HG03139 (cell line): ENCODE data around the gene ARF6.
"Not testable (repeated sequence)": the region's sequence is repeated elsewhere in the genome, so short reads cannot be mapped to it uniquely, and the experiment has no call there.

Experiments used
- ATAC-seq: cut with Tn5 transposase; IDR thresholded peaks from one replicate; pipeline ENCODE4 v1.9.1; 2021; ENCODE audit not compliant: unreplicated experiment

Gene ARF6

DNA sequence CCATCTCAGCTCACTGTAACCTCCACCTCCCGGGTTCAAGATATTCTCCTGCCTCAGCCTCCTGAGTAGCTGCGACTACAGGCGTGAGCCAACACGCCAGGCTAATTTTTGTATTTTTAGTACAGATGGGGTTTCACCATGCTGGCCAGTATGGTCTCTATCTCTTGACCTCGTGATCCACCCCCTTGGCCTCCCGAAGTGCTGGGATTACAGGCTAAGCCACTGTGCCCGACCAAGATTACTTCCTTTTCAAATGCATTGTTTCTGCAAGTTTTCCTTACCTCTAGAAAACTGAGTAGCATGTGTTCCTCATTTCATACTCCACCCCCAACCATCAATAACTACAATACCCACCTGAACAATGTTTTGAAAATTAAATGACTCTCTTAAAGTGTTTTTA lies 13.1 kb downstream of the ARF6 start:
- ATAC-seq, result no peak

DNA sequence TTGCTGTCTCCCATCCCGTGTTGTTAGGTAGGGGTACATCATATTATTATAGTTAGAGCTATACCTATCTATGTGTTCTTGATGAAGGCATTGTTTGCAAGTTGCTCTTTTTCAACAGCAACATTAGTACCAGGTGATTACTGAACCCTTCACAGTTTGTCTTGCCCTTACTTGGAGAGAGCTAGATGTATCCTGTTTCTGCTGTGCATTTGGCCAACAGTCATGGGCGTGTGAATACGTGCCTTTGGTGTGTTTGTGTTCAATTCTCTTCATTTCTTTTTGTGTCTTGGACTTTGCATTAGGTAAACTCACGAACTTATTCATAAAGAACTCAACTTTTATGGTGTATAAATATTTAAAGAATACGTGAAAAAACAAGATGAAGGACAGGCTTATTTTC lies 14.3 kb downstream of the ARF6 start:
- ATAC-seq, result no peak

DNA sequence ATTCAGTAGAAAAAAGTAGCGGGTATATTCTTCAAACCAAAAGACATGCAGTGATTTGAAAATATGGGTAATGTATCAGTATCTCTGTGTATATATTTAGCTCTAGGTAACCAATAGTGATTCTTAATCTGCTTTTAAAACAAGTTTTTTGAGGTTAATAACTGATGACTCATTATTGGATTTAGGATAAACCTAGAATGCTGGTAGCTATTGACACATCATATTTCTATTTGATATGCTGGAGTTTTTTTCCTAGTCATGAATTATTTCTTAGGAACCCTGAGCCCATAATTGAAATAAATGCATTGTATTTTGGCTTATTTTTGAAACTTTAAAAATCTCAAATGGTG lies 15.5 kb downstream of the ARF6 start:
- ATAC-seq, result no peak

DNA sequence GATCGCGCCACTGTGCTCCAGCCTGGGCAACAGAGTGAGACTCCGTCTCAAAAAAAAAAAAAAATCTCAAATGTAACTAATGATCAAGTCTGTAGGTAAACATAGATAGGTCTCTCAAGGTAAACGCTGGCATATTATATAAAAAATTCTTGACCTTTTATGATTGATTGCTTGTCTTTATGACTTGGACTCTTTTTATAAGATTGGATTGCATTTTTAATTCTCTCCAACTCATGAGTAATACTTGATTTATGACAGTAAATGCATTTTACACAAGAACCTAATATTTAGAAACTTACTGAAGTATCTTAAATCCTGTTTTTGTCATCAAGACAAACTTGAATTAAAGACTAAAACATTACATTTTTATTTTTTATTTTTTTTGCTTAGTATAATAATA lies 16.1 kb downstream of the ARF6 start:
- ATAC-seq, result no peak

DNA sequence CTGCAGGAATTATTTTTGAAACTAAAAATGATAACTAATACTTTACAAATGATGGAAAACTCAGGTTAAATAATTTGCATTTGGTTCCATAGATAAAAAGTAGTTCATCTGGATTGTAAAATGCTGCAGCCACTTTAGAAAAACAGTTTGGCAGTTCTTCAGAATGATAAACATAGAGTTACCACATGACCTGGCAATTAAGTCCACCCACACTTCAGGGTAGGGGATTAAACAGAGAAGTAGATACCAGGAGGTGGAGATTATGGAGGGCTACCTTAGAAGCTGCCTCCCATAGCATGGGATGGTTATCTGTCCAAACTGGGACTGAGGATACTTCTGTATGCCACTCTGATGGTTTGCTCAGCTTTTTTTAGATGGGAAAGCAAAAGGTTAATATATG lies 22.2 kb downstream of the ARF6 start:
- ATAC-seq, result no peak

DNA sequence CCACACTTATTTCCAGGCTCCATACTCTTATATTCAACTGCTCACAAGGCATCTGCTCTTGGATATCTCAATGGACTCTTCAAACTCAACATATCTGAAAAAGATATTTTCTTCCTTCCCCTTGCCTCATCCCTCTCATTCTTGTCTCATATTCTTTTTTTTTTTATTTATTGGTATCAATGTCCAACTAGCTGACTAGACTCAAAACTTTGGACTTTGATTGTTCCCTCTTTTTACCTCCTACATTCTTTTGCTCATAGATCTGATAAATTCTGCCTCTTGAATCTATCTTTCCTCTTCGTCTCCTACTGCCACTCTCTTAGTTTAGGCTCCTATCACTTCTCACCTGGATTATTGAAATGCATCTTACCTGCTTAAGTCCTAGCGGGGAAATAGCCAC lies 25.8 kb downstream of the ARF6 start:
- no peak for ATAC-seq

DNA sequence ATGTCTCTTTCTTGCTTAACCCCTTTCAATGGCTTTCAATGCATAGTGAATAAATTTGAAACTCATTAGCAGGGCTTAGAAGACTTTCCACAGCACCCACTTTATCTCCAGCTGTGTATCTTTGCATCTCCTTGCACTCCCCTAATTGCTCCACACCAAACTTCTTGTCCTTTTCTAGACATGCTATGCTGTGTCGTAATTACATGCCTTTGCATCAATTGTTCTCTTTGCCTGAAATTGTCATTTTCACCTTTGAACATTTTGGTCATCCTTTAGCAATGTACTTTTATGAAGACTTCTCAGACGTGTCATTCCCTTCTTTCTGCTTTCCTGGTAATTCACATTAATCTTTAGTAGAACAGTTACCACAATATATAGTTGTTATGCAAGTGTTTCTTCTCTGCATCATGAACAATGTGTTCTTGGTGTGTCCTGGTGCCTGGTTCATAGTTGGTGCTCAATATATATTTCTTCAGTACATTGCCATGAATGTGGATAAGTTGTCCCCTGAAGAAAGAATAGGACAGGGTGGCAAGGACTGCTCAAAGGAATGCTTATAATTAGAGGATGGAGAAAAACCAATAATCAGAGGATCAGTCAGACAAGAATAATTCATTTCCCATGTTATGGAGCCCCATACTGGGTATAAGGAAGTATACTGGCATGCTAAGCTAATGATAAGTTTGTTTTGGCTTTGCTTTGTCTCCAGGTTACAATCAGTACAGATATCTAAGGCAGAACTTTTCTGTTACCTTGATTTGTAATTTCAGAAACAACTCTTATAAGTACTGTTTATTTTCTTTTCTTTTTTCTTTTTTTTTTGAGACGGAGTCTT lies 27.2 kb downstream of the ARF6 start:
- no peak for ATAC-seq

DNA sequence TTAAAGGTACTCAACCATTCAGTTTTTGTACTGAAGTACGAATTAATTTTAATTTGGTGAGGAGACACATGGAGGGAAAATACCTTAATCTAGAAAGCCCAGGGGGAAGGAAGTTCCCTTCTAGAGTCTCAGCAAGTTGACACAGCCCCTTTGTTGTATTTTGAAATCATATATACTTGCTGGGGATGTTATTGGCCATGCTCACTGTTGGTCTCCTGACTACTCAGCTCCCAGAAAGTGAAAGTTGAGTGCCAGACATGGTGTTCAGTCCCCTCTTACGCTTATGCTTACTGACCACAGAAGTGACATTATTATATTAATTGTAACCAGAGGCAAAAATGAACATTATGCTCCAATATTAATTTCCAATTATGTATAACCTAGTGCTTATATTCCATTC lies 28.1 kb downstream of the ARF6 start:
- ATAC-seq, result no peak

DNA sequence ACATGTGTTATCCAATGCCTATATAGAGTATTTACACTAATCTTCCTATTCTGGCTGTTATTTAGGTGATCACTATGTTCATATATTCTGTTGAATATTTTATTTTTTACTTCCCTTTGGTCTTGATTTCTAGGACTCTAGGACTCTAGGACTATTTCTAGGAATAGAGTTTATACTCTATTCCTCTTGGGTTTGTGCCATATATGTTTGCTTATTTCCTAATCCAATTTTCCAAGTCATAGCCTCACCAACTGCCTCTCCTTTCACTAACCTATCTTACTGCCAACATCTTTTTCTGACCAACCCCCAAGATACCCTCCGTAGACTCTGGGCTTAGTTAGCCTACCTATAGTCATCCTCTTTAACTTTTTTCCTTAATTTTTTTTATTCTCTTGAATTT lies 28.5 kb downstream of the ARF6 start:
- ATAC-seq, result no peak

DNA sequence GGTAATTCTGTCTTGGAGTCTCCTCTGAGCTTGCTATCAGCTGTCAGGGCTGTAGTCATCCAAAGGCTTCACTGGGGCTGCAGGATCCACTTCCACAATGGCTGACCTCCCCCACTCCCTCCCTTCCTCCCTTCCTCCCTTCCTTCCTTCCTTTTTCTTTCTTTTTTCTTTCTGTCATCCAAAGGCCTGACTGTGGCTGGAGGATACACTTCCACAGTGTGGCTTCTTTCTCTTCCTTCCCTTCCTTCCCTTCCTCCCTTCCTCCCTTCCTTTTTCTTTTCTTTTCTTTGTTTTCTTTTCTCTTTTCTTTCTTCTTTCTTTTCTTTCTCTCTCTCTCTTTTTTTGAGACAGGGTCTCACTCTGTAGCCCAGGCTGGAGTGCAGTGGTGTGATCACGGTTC lies 30.6 kb downstream of the ARF6 start:
- ATAC-seq, result no peak

DNA sequence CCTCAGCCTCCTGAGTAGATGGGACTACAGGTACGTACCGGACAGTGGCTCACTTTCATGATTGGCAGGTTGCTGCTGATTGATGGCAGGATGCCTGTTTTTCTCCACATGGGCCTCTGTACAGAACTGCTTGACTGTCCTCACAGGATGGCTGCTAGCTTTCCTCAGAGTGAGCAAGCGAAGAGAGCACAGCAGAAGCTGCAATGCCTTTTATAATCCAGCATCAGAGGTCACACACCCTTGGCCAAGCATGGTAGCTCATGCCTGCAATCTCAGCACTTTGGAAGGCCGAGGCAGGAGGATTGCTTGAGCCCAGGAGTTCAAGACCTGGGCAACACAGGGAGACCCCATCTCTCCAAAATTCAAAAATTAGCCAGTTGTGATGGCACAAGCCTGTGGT lies 31.0 kb downstream of the ARF6 start:
- no peak for ATAC-seq

DNA sequence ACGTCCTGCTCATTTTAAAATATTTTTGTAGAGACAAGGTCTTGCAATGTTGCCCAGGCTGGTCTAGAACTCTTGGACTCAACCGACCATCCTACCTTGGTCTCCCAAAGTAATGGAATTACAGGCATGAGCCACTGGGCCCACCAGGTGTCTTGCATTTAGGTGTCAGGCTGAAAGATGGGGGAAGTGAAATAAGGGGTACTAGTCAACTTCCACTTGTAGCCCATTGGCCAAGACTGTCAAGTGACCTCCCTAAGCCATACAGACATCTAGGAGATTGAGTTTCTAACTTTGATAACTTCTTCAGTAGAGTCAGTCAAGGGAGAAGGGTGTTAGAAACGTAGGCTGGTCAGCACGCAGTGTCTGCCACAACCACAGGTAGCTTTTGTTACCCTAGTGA lies 32.0 kb downstream of the ARF6 start:
- ATAC-seq, result no peak

DNA sequence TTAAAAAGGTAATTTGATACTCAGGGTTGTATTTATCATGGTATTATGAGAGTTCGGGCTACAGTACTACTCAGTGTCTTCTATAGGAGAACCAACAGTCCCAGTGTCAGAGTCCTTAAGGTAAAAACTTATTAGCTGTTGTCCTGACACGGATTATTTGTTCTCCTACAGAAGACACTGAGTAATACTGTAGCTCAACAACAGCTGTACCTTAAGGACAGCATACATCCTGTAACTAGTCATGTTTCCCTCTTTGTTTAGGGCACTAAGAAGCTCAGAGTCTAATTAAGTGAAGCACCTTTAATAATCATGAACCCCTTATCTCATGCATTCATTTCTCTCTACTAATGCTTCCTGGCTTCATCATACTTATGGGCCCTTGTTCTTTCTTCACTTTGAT lies 33.9 kb downstream of the ARF6 start:
- no peak for ATAC-seq

DNA sequence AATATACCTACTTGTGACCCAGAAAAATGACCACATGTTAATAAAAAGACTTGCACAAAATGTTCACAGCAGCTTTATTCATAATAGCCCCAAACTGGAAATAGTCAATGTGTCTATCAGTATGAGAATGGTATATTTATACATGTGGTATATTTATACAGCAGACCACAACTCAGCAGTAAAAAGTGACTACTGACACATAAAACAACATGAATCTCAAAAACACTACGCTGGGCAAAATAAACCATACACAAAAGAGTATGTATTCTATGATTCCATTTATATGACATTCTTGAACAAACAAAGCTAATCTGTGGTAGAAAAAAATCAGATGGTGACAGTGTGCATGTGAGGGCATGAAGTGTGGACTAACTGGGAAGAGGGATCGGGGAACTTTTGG lies 35.1 kb downstream of the ARF6 start:
- ATAC-seq, result no peak

DNA sequence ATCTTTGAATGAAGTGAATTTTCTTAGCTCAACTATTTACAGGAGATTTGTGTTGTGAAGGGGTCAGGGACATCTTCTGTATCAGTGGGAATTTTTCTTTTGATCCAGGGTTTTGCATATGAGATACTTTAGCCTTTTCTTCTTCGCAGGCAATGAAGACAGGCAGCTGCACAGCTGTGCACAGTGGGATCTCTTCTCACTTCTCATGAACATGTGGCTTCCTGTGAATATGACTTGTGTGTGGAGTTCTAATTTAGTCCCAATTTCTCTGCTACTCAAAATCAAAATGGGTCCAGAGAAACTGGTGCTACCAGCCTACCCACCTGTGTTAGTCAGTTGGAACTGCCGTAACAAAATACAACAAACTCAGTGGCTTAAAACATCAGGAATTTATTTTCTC lies 37.8 kb downstream of the ARF6 start:
- ATAC-seq, result no peak

DNA sequence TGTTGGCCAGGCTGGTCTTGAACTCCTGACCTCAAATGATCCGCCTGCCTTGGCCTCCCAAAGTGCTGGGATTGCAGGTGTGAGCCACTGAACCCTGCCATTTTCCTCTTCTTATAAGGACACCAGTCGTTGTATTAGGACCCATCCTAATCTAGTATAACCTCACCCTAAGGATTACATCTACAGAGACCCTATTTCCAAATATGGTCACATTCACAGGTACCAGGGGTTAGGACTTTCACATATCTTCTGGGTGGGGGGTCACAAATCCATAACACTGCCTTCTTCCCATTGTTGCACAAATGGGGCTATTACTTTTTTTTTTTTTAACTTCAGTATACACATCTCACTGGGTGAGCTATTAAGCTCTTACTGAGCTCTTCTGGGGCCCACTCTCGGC lies 38.6 kb downstream of the ARF6 start:
- no peak for ATAC-seq

DNA sequence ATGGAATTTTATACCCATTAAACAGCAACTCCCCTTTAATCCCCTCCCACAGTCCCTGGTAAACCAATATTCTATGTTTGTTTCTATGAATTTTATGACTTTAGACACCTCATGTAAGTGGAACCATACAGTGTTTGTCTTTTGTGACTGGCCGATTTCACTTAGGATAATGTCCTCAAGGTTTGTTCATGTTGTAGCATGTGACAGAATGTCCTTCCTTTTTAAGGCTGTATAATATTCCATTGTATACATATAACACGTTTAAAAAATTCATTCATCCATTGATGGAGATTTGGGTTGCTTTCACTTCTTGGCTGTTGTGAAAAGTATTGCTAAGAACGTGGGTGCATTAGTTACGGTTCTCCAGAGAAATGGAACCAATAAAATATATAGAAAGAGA lies 40.2 kb downstream of the ARF6 start:
- ATAC-seq, result no peak

DNA sequence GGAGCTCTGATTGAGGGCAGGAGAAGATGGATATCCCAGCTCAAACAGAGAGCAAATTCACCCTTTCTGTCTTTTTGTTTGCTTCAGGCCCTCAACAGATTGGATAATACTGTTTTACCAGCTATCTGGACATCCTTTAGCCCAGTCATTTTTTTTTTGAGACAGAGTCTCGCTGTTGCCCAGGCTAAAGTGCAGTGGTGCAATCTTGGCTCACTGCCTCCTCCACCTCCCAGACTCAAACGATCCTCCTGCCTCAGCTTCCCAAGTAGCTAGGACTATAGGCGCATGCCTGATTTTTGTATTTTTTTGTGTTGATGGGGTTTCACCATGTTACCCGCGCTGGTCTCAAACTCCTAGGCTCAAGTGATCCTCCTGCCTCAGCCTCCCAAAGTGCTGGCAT lies 40.8 kb downstream of the ARF6 start:
- ATAC-seq, result no peak

DNA sequence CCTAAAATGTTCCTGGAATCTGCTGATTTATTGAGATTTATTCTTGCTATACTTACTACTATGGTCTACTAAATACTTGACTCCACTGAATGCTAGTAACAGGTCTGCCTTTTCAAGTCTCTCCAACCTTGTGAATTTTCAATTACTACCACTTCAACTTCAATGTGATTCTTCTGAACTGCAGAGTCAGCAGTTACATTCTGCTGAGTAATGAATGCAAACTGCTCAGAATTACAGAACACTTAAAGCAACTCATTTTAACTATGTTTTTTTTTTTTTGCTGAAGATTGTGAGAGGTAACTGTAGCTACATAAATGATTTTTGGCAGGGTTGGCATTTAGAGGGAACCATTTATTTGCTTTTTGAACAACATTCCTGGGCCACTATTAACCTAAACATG lies 41.8 kb downstream of the ARF6 start:
- no peak for ATAC-seq

DNA sequence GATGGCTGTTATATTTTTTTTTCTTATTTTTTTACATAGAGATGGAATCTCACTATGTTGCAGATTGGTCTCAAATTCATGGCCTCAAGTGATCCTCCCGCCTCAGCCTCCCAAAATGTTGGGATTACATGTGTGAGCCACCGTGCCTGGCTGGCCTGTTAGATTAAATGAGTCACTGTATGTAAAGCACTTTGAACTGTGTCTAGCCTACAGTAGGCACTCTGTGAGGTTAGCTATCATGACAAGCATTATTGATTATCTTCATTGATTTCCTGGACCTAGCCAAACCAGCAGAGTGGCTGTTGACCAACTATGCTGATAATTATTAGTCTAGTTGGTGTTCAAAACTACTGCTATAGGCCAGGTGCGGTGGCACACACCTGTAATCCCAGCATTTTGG lies 42.6 kb downstream of the ARF6 start:
- no peak for ATAC-seq

DNA sequence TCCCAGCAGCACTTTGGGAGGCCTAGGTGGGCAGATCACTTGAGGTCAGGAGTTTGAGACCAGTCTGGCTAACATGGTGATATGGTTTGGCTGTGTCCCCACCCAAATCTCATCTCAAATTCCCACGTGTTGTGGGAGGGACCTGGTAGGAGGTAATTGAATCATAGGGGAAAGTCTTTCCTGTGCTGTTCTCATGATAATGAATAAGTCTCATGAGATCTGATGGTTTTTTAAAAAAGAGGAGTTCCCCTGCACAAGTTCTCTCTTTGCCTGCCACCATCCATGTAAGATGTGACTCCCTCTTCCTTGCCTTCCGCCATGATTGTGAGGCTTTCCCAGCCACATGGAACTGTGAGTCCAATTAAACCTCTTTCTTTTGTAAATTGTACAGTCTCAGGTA lies 43.4 kb downstream of the ARF6 start:
- ATAC-seq, result not testable (repeated sequence)

DNA sequence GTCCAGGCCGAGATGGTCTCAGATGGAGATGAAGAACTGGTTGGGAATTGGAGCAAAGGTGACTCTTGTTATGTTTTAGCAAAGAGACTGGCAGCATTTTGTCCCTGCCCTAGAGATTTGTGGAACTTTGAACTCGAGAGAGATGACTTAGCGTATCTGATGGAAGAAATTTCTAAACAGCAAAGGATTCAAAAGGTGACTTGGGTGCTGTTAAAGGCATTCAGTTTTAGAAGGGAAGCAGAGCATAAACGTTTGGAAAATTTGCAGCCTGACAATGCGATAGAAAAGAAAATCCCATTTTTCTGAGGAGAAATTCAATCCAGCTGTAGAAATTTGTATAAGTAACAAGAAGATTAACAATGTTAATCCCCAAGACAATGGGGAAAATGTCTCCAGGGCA lies 44.0 kb downstream of the ARF6 start:
- ATAC-seq, result not testable (repeated sequence)

DNA sequence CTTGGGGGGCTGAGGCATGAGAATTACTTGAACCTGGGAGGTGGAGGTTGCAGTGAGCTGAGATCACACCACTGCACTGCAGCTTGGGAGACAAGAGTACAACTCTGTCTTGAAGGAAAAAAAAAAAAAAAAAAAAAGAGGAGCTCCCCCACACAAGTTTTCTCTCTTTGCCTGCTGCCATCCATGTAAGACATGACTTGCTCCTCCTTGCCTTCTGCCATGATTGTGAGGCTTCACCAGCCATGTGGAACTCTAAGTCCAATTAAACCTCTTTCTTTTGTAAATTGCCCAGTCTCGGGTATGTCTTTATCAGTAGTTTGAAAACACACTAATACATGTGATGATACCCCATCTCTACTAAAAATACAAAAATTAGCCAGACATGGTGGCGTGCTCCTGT lies 46.3 kb downstream of the ARF6 start:
- not testable (repeated sequence) for ATAC-seq
